Loucy (cell line): ENCODE results near the gene SH3RF3.
A peak's percentile ranks its signal among the peaks of the same experiment; 100 is the strongest.

Source experiments
- H2AFZ ChIP-seq: fragments of 200-600 bp; sonication (generic); 2 replicates; pipeline ENCODE4 v1.6.0; 2016; ENCODE audit warnings: antibody characterized with exemption, mild to moderate bottlenecking, low read length, moderate library complexity
- H3F3A ChIP-seq: fragments of 200-600 bp; 2 replicates; pipeline ENCODE4 v1.6.0; 2016; ENCODE audit warnings: antibody characterized with exemption, low read depth, mild to moderate bottlenecking
- H3K27me3 ChIP-seq: fragments of 200-600 bp; sonication (generic); 2 replicates; pipeline ENCODE4 v1.6.1; 2014; ENCODE audit warnings: low read length, mild to moderate bottlenecking; ENCODE audit not compliant: insufficient read depth, poor library complexity, severe bottlenecking
- H3K36me3 ChIP-seq: fragments of 200-600 bp; sonication (generic); 2 replicates; pipeline ENCODE4 v1.6.1; 2016; ENCODE audit warnings: low read length; ENCODE audit not compliant: insufficient read depth
- H3K4me1 ChIP-seq: fragments of 200-600 bp; sonication (generic); 2 replicates; pipeline ENCODE4 v1.5.1; 2014; ENCODE audit warnings: low read length, mild to moderate bottlenecking; ENCODE audit not compliant: insufficient read depth, poor library complexity, severe bottlenecking
- H3K4me2 ChIP-seq: fragments of 200-600 bp; sonication (generic); 2 replicates; pipeline ENCODE4 v1.6.0; 2014; ENCODE audit warnings: antibody characterized with exemption, low read length, low read depth, mild to moderate bottlenecking; ENCODE audit not compliant: poor library complexity, severe bottlenecking
- H3K4me3 ChIP-seq: fragments of 200-600 bp; sonication (generic); 2 replicates; pipeline ENCODE4 v1.5.1; 2014; ENCODE audit warnings: low read length, mild to moderate bottlenecking, mixed read lengths; ENCODE audit not compliant: poor library complexity, severe bottlenecking
- H3K79me2 ChIP-seq: fragments of 200-600 bp; sonication (generic); 2 replicates; pipeline ENCODE4 v1.6.1; 2014; ENCODE audit warnings: low read length; ENCODE audit not compliant: insufficient read depth
- H3K9ac ChIP-seq: fragments of 200-600 bp; sonication (generic); 2 replicates; pipeline ENCODE4 v1.6.0; 2014; ENCODE audit warnings: mild to moderate bottlenecking, low read depth, low read length, moderate library complexity; ENCODE audit not compliant: poor library complexity, severe bottlenecking
- H3K9me2 ChIP-seq: fragments of 200-600 bp; sonication (generic); replicated peaks from 2 replicates; pipeline ENCODE4 v1.6.1; 2016; ENCODE audit warnings: low read depth, low read length, mixed read lengths
- H3K9me3 ChIP-seq: fragments of 200-600 bp; sonication (generic); 2 replicates; pipeline ENCODE4 v1.6.1; 2014; ENCODE audit warnings: mild to moderate bottlenecking, antibody characterized with exemption, low read length, low read depth; ENCODE audit not compliant: insufficient read depth
- H4K20me1 ChIP-seq: fragments of 200-600 bp; sonication (generic); 2 replicates; pipeline ENCODE4 v1.6.0; 2014; ENCODE audit warnings: antibody characterized with exemption, low read length, mild to moderate bottlenecking; ENCODE audit not compliant: insufficient read depth, poor library complexity, severe bottlenecking
- CTCF ChIP-seq: fragments of 200-600 bp; sonication (generic); conservative IDR thresholded peaks from 2 replicates; pipeline ENCODE4 v1.5.1; 2014; ENCODE audit warnings: mild to moderate bottlenecking, antibody characterized with exemption, low read length
- EZH2phosphoT487 ChIP-seq: fragments of 200-600 bp; IDR thresholded peaks from 2 replicates; pipeline ENCODE4 v1.6.1; 2018; ENCODE audit warnings: antibody characterized with exemption, mild to moderate bottlenecking, moderate library complexity, borderline replicate concordance

The SH3RF3 gene

GRCh38 chr2:109130723-109130995 lies 1.7 kb downstream of the SH3RF3 start:
- H4K20me1 ChIP-seq: peaks cover 12% of the 10 kb centered on the region
- no peak for TF ChIP-seq CTCF
- TF ChIP-seq EZH2phosphoT487: no peak
- H3K9me3 ChIP-seq: no peaks in the 10 kb centered on the region
- peaks cover 53% of the 10 kb centered on the region for H3K4me1 ChIP-seq
- H3K9me2 ChIP-seq: no peaks in the 10 kb centered on the region
- peak overlapping the region; percentile 44 for H3K9ac ChIP-seq
- no peaks in the 10 kb centered on the region for H3K27me3 ChIP-seq
- H3K4me2 ChIP-seq: peak overlapping the region; percentile 74
- peaks cover 6% of the 10 kb centered on the region; the same call in 1 of the 2 replicates for H3F3A ChIP-seq
- H3K4me3 ChIP-seq: peak overlapping the region; percentile 68
- H2AFZ ChIP-seq: no peak overlapping the region
- H3K36me3 ChIP-seq: no peaks in the 10 kb centered on the region
- H3K79me2 ChIP-seq: peaks cover 61% of the 10 kb centered on the region

- Histone ChIP-seq H3K9me2 (no peaks in the 10 kb centered on the region), H3K4me3 (peak overlapping the region; percentile 68), H3F3A (peaks cover 6% of the 10 kb centered on the region; the same call in 1 of the 2 replicates), H3K36me3 (no peaks in the 10 kb centered on the region), H3K4me2 (peak overlapping the region; percentile 74), H3K9me3 (no peaks in the 10 kb centered on the region), H3K9ac (no peak overlapping the region), H3K79me2 (peaks cover 73% of the 10 kb centered on the region), H3K27me3 (no peaks in the 10 kb centered on the region), H4K20me1 (peaks cover 12% of the 10 kb centered on the region), H2AFZ (no peak overlapping the region), H3K4me1 (peaks cover 64% of the 10 kb centered on the region)
- TF ChIP-seq CTCF: no peak
- no peak for TF ChIP-seq EZH2phosphoT487
Observed at GRCh38 chr2:109131777-109132176, 2.8 kb downstream of the SH3RF3 start.

DNA sequence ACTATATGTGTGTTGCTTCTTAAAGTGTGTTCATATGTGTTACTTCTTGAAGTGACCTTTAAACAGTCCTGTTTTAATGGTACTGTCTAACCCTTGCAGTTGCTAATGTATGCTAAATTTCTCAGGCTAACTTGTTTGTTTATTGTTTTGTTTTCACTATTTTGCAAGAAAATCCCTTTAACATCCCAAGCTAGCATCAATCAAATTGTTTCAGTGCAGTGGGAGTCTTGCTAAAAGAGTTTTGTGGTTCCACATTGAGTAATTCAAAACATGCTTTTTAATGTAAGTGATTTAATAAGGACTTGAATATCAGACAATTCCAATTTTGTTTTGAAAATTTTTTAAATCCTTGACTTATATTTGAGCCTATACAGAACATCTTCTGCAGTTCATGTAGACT lies 3.6 kb downstream of the SH3RF3 start:
- Histone ChIP-seq H3K4me1 (peaks cover 72% of the 10 kb centered on the region), H3K4me2 (peak overlapping the region; percentile 74), H3K79me2 (peaks cover 81% of the 10 kb centered on the region), H2AFZ (no peak overlapping the region), H3K27me3 (no peaks in the 10 kb centered on the region), H3K9ac (no peak overlapping the region), H3K4me3 (peak overlapping the region; percentile 68), H4K20me1 (peaks cover 12% of the 10 kb centered on the region), H3F3A (peaks cover 6% of the 10 kb centered on the region; the same call in 1 of the 2 replicates), H3K36me3 (no peaks in the 10 kb centered on the region), H3K9me2 (no peaks in the 10 kb centered on the region), H3K9me3 (no peaks in the 10 kb centered on the region)
- TF ChIP-seq CTCF (no peak), EZH2phosphoT487 (no peak)
